Stimulated activated CD8-positive, alpha-beta memory T cell treated with anti-CD3 and anti-CD28 coated beads, Interleukin-7, amount 100 ng/mL, for 48 hours (primary cell): Measurements from ENCODE around the gene PSEN2.
A peak's percentile ranks its signal among the peaks of the same experiment; 100 is the strongest.
"Not testable (repeated sequence)": the region's sequence is repeated elsewhere in the genome, so short reads cannot be mapped to it uniquely, and the experiment has no call there.

Experiments
- DNase-seq, 2 donors: peaks; one replicate each; pipeline ENCODE4 v3.0.0-alpha.2; 2020; ENCODE audit warnings: low read depth in 1 of 2; ENCODE audit errors: extremely low read depth in 1 of 2

PSEN2 gene

GRCh38 chr1:226908913-226909312 is 38.5 kb downstream of the PSEN2 start:
- no peak for DNase-seq

- peak in 1 of 2 donors; percentile 2 for DNase-seq
Observed at GRCh38 chr1:226912587-226913176, 42.3 kb downstream of the PSEN2 start.

- no peak for DNase-seq
Observed at GRCh38 chr1:226915672-226915995, 45.2 kb downstream of the PSEN2 start.

- DNase-seq = no peak
Observed at GRCh38 chr1:226916497-226916896, 46.1 kb downstream of the PSEN2 start.

- no peak for DNase-seq
Observed at GRCh38 chr1:226919587-226919986, 49.2 kb downstream of the PSEN2 start.

GRCh38 chr1:226919995-226920394 is 49.6 kb downstream of the PSEN2 start:
- no peak for DNase-seq

- no peak for DNase-seq
Observed at GRCh38 chr1:226920446-226920894, 50.1 kb downstream of the PSEN2 start.

GRCh38 chr1:226921504-226921903 is 51.1 kb downstream of the PSEN2 start:
- DNase-seq = no peak

GRCh38 chr1:226929260-226930111 is 59.1 kb downstream of the PSEN2 start:
- DNase-seq = not testable (repeated sequence)

GRCh38 chr1:226934483-226935237 is 64.2 kb downstream of the PSEN2 start:
- no peak for DNase-seq

GRCh38 chr1:226937940-226938725 is 67.7 kb downstream of the PSEN2 start:
- no peak for DNase-seq

- DNase-seq = no peak
Observed at GRCh38 chr1:226938903-226939437, 68.6 kb downstream of the PSEN2 start.

GRCh38 chr1:226939438-226940028 is 69.1 kb downstream of the PSEN2 start:
- peak in 1 of 2 donors; percentile 41 for DNase-seq

GRCh38 chr1:226940029-226940805 is 69.8 kb downstream of the PSEN2 start, which contains the start of gene COQ8A:
COQ8A (plus strand) TSS chr1:226940294; CDS start chr1:226961386, 21,092 bp downstream.
- peak; percentile 97 for DNase-seq

GRCh38 chr1:226940806-226941067 is 70.3 kb downstream of the PSEN2 start:
- no peak for DNase-seq

- DNase-seq = no peak
Observed at GRCh38 chr1:226942392-226942791, 72.0 kb downstream of the PSEN2 start.

- no peak for DNase-seq
Observed at GRCh38 chr1:226943156-226943555, 72.7 kb downstream of the PSEN2 start.

- no peak for DNase-seq
Observed at GRCh38 chr1:226943927-226944326, 73.5 kb downstream of the PSEN2 start.

GRCh38 chr1:226945106-226945857 is 74.9 kb downstream of the PSEN2 start:
- DNase-seq = no peak
